IMR-90 (cell line): ENCODE measurements around the gene PMIS2. TPM values are rescaled to one million over a fixed set of nuclear protein-coding genes. Genes with fewer than 3 reads are reported as not detected.

Experiments used
- ATAC-seq: fragments of 200-7000 bp; cut with Tn5 transposase; 2 replicates; pipeline ENCODE4 v1.9.1; 2020; ENCODE audit warnings: low read depth, mild to moderate bottlenecking, moderate library complexity
- BruUV-seq: library from RNA; stranded (reverse); fragments of 400-500 nt; replicated peaks from 2 replicates; lab custom pipeline; 2021; lab: Mats Ljungman, UMichigan
- CTCF ChIA-PET: fragments of 300-600 bp; formaldehyde crosslinking; extraction: SDS; loops from one replicate; lab custom pipeline; 2021; ENCODE audit warnings: antibody characterized with exemption; lab: Yijun Ruan, JAX
- POLR2A ChIA-PET: fragments of 300-600 bp; sonication (Branson Sonifier 250); formaldehyde crosslinking; loops from one replicate; lab custom pipeline; 2022; ENCODE audit warnings: antibody characterized with exemption; ENCODE audit not compliant: unreplicated experiment; lab: Charles Lee
- DNase-seq: peaks from one replicate; pipeline ENCODE4 v3.0.0; 2013
- H2AFZ ChIP-seq: replicated peaks from 2 replicates; pipeline ENCODE3; 2013; ENCODE audit warnings: low read length, mild to moderate bottlenecking; ENCODE audit not compliant: poor library complexity
- H2AK5ac ChIP-seq: 2 replicates; pipeline ENCODE4 v1.6.1; 2013; ENCODE audit warnings: low read depth, low read length, inconsistent platforms
- H2AK9ac ChIP-seq: replicated peaks from 2 replicates; pipeline ENCODE3; 2013; ENCODE audit warnings: mild to moderate bottlenecking, low read depth, low read length, moderate library complexity; ENCODE audit not compliant: poor library complexity
- H2BK120ac ChIP-seq: 2 replicates; pipeline ENCODE4 v1.6.1; 2013; ENCODE audit warnings: low read depth, low read length, inconsistent platforms
- H2BK15ac ChIP-seq: 3 replicates; pipeline ENCODE4 v1.6.1; 2013; ENCODE audit warnings: low read depth, low read length, inconsistent platforms
- H2BK20ac ChIP-seq: 2 replicates; pipeline ENCODE4 v1.6.1; 2013; ENCODE audit warnings: low read depth, mild to moderate bottlenecking, inconsistent platforms, low read length, moderate library complexity
- H2BK5ac ChIP-seq: 2 replicates; pipeline ENCODE4 v1.6.1; 2013; ENCODE audit warnings: mild to moderate bottlenecking, low read depth, low read length, inconsistent platforms; ENCODE audit not compliant: poor library complexity, severe bottlenecking
- H3K14ac ChIP-seq: replicated peaks from 2 replicates; pipeline ENCODE4 v1.6.1; 2013; ENCODE audit warnings: low read depth, low read length, inconsistent platforms
- H3K18ac ChIP-seq: 2 replicates; pipeline ENCODE4 v1.6.1; 2013; ENCODE audit warnings: low read depth, low read length, control low read depth
- H3K23ac ChIP-seq: 2 replicates; pipeline ENCODE4 v1.6.1; 2013; ENCODE audit warnings: low read depth, low read length, inconsistent platforms
- H3K27ac ChIP-seq: 2 replicates; pipeline ENCODE4 v1.5.1; 2013; ENCODE audit warnings: mild to moderate bottlenecking, control low read depth, low read length; ENCODE audit not compliant: insufficient read depth
- H3K27me3 ChIP-seq: 2 replicates; pipeline ENCODE4 v1.6.1; 2013; ENCODE audit warnings: low read length; ENCODE audit not compliant: control insufficient read depth, insufficient read depth
- H3K36me3 ChIP-seq: 2 replicates; pipeline ENCODE4 v1.6.1; 2013; ENCODE audit warnings: low read length, mixed read lengths; ENCODE audit not compliant: control insufficient read depth, insufficient read depth
- H3K4ac ChIP-seq: 2 replicates; pipeline ENCODE4 v1.6.1; 2013; ENCODE audit warnings: low read depth, low read length, inconsistent platforms
- H3K4me1 ChIP-seq: 2 replicates; pipeline ENCODE4 v1.6.1; 2013; ENCODE audit warnings: low read length, mixed read lengths; ENCODE audit not compliant: control insufficient read depth, insufficient read depth
- H3K4me2 ChIP-seq: 2 replicates; pipeline ENCODE4 v1.6.1; 2013; ENCODE audit warnings: low read depth, mild to moderate bottlenecking, control low read depth, low read length, moderate library complexity
- H3K4me3 ChIP-seq: 2 replicates; pipeline ENCODE4 v1.5.1; 2013; ENCODE audit warnings: low read depth, mild to moderate bottlenecking, control low read depth, low read length, moderate library complexity; ENCODE audit not compliant: insufficient read depth
- H3K56ac ChIP-seq: 2 replicates; pipeline ENCODE4 v1.6.1; 2013; ENCODE audit warnings: low read length, inconsistent platforms; ENCODE audit not compliant: insufficient read depth; ENCODE audit errors: extremely low read depth
- H3K79me1 ChIP-seq, 2 experiments: 2 replicates each; pipeline ENCODE4 v1.6.1; 2013; ENCODE audit warnings: low read length in 2 of 2, inconsistent platforms in 1 of 2, low read depth in 1 of 2
- H3K9ac ChIP-seq: 2 replicates; pipeline ENCODE4 v1.6.1; 2013; ENCODE audit warnings: low read depth, low read length, control low read depth
- H3K9me1 ChIP-seq: 2 replicates; pipeline ENCODE4 v1.6.1; 2013; ENCODE audit warnings: low read length, inconsistent platforms; ENCODE audit not compliant: insufficient read depth
- H3K9me3 ChIP-seq: 2 replicates; pipeline ENCODE4 v1.6.1; 2013; ENCODE audit warnings: low read length; ENCODE audit not compliant: control insufficient read depth, insufficient read depth
- H4K20me1 ChIP-seq: 2 replicates; pipeline ENCODE4 v1.6.1; 2013; ENCODE audit warnings: low read length, inconsistent platforms; ENCODE audit not compliant: insufficient read depth
- H4K5ac ChIP-seq: 2 replicates; pipeline ENCODE4 v1.6.1; 2013; ENCODE audit warnings: mild to moderate bottlenecking, low read depth, low read length, control low read depth
- H4K8ac ChIP-seq, 2 experiments: 2 replicates each; pipeline ENCODE4 v1.6.1; 2013; ENCODE audit warnings: low read depth in 2 of 2, low read length in 2 of 2, control low read depth in 1 of 2, inconsistent platforms in 1 of 2
- H4K91ac ChIP-seq: 2 replicates; pipeline ENCODE4 v1.6.1; 2013; ENCODE audit warnings: low read depth, low read length, inconsistent platforms; ENCODE audit not compliant: insufficient read depth
- BHLHE40 ChIP-seq: fragments of 150-350 bp; IDR thresholded peaks from 2 replicates; pipeline ENCODE4 v1.6.1; 2016; ENCODE audit warnings: mild to moderate bottlenecking, low read depth, low read length
- ELK1 ChIP-seq: fragments of 150-350 bp; IDR thresholded peaks from 2 replicates; pipeline ENCODE4 v1.6.1; 2016; ENCODE audit warnings: low read depth, mild to moderate bottlenecking, low read length, moderate library complexity, borderline replicate concordance
- MXI1 ChIP-seq: IDR thresholded peaks from 2 replicates; pipeline ENCODE4 v1.6.1; 2012; ENCODE audit warnings: low read depth, mild to moderate bottlenecking, low read length, moderate library complexity, borderline replicate concordance
- RAD21 ChIP-seq: IDR thresholded peaks from 2 replicates; pipeline ENCODE4 v1.6.1; 2012; ENCODE audit warnings: low read length, improper control_type of control experiment
- RCOR1 ChIP-seq: IDR thresholded peaks from 2 replicates; pipeline ENCODE4 v1.6.1; 2012; ENCODE audit warnings: mild to moderate bottlenecking, low read length, improper control_type of control experiment; ENCODE audit not compliant: insufficient replicate concordance
- SMC3 ChIP-seq: fragments of 150-350 bp; IDR thresholded peaks from 2 replicates; pipeline ENCODE4 v1.6.1; 2016; ENCODE audit warnings: low read depth, mild to moderate bottlenecking, antibody characterized with exemption, low read length, moderate library complexity
- WGBS, 2 experiments: methylation state at CpG; one replicate each; pipeline versions ENCODE4 v1.1.5 to v1.1.7; 2013; ENCODE audit warnings: missing lambda C conversion rate in 2 of 2; ENCODE audit not compliant: insufficient read length in 1 of 2; ENCODE audit errors: extremely low coverage in 2 of 2; 5-methylcytosine and 5-hydroxymethylcytosine counted together
- dilution Hi-C: fragments of 300-500 bp; cut with HindIII; formaldehyde crosslinking; loops from one replicate; pipeline ENCODE4 v1.14.3; 2018; ENCODE audit warnings: low sequenced_read_pairs; ENCODE audit not compliant: unreplicated experiment
- in situ Hi-C: fragments of 300-500 bp; cut with MboI; formaldehyde crosslinking; loops from 3 replicates; pipeline ENCODE4 v1.14.3; 2019; ENCODE audit warnings: low sequenced_read_pairs, inconsistent platforms, mixed read lengths
- intact Hi-C: fragments of 100-400 bp; cut with micrococcal nuclease; formaldehyde crosslinking; loops from 2 replicates; pipeline ENCODE4 v1.10.0; 2022
- polyA plus RNA-seq, 3 experiments: library from polyadenylated mRNA; depleted of rRNA; stranded (reverse); fragments of >200 nt; gene quantifications; 2 replicates each; pipeline ENCODE4 v1.2.3, GENCODE V29; 2012; ENCODE audit warnings: low replicate concordance in 1 of 3
- total RNA-seq: library from RNA; depleted of rRNA; stranded (reverse); fragments of >200 nt; gene quantifications from 2 replicates; pipeline ENCODE4 v1.2.3, GENCODE V29; 2012
- TF ChIP-seq, protein P1 (sequence below): conservative IDR thresholded peaks from 2 replicates; pipeline ENCODE4 v1.5.1; 2012; ENCODE audit warnings: mild to moderate bottlenecking, low read depth, low read length, improper control_type of control experiment

The PMIS2 gene
- total and polyA plus RNA-seq, 2 of the 4 experiments (the other 2 are of a cell fraction), result not detected

GRCh38 chr19:35592226-35592625 lies 6.3 kb downstream of the PMIS2 start:
- peak; percentile 37 for DNase-seq

More at GRCh38 chr19:35592226-35592625, 6.3 kb downstream of the PMIS2 start:
- WGBS, 2 experiments, result 11% methylated on average over 4 of the region's 8 CpGs; no CpG with 5 or more reads in 1 of the 2 experiments
- H3K9me3 ChIP-seq, result no peaks in the 10 kb centered on the region
- ChIA-PET CTCF (interaction anchor here (0.6 to 1.3 kb wide), 3 partner anchors 12 to 82 kb away, joined by 3 read pairs; no protein-coding TSS in a partner anchor), POLR2A (no interaction called here)
- no peak overlapping the region for H3K9ac ChIP-seq
- H3K79me1 ChIP-seq, result no peaks in the 10 kb centered on the region
- H3K4me3 ChIP-seq, result no peak overlapping the region
- peak; percentile 42 for TF ChIP-seq SMC3
- TF ChIP-seq RCOR1, result no peak
- TF ChIP-seq, protein P1, sequence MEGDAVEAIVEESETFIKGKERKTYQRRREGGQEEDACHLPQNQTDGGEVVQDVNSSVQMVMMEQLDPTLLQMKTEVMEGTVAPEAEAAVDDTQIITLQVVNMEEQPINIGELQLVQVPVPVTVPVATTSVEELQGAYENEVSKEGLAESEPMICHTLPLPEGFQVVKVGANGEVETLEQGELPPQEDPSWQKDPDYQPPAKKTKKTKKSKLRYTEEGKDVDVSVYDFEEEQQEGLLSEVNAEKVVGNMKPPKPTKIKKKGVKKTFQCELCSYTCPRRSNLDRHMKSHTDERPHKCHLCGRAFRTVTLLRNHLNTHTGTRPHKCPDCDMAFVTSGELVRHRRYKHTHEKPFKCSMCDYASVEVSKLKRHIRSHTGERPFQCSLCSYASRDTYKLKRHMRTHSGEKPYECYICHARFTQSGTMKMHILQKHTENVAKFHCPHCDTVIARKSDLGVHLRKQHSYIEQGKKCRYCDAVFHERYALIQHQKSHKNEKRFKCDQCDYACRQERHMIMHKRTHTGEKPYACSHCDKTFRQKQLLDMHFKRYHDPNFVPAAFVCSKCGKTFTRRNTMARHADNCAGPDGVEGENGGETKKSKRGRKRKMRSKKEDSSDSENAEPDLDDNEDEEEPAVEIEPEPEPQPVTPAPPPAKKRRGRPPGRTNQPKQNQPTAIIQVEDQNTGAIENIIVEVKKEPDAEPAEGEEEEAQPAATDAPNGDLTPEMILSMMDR, result peak; percentile 55
- no peak for TF ChIP-seq ELK1
- TF ChIP-seq BHLHE40, result no peak
- no peak for TF ChIP-seq MXI1
- peak; percentile 62 for TF ChIP-seq RAD21
- no peak overlapping the region for H3K14ac ChIP-seq
- H2AK5ac ChIP-seq, result no peak overlapping the region
- no peak overlapping the region for H2BK15ac ChIP-seq
- no peaks in the 10 kb centered on the region for H3K4me1 ChIP-seq
- H2AFZ ChIP-seq, result peak overlapping the region; percentile 11
- no TSS peak for BruUV-seq
- no peak overlapping the region for H2BK120ac ChIP-seq
- no peak overlapping the region for H3K23ac ChIP-seq
- H3K4me2 ChIP-seq, result no peak overlapping the region
- H2AK9ac ChIP-seq, result no peak overlapping the region
- no peak overlapping the region for H3K4ac ChIP-seq
- H4K91ac ChIP-seq, result no peak overlapping the region
- no peak overlapping the region for H3K27ac ChIP-seq
- no peak overlapping the region for H2BK20ac ChIP-seq
- peaks cover 4% of the 10 kb centered on the region; the same call in 1 of the 2 replicates for H3K27me3 ChIP-seq
- intact Hi-C loops, result no loop called here
- dilution Hi-C loops, result no loop called here
- no peaks in the 10 kb centered on the region for H3K9me1 ChIP-seq
- H4K20me1 ChIP-seq, result no peaks in the 10 kb centered on the region
- H3K36me3 ChIP-seq, result no peaks in the 10 kb centered on the region
- peak; percentile 35; the same call in 1 of the 2 replicates for ATAC-seq
- no peak overlapping the region for H4K5ac ChIP-seq
- H3K18ac ChIP-seq, result no peak overlapping the region
- no peak overlapping the region for H4K8ac ChIP-seq
- H3K56ac ChIP-seq, result no peak overlapping the region
- in situ Hi-C loops, result loop anchor here (25.0 kb wide), 1 partner anchor 255 kb away; the partner anchor contains the start of genes CD22 and FFAR1
- no peak overlapping the region for H2BK5ac ChIP-seq
